Activated CD4-positive, alpha-beta memory T cell treated with anti-CD3 and anti-CD28 coated beads for 36 hours (primary cell): ENCODE measurements around the gene CELSR1. TPM values are rescaled to one million over a fixed set of nuclear protein-coding genes. Genes with fewer than 3 reads are reported as not detected.
"Not testable (repeated sequence)": the region's sequence is repeated elsewhere in the genome, so short reads cannot be mapped to it uniquely, and the experiment has no call there.

Experiments used
- CTCF ChIA-PET: fragments of 350-600 bp; sonication (Branson Sonifier 250); formaldehyde crosslinking; loops from one replicate; lab custom pipeline; 2021; ENCODE audit warnings: antibody characterized with exemption, inconsistent platforms; lab: Charles Lee
- POLR2A ChIA-PET: fragments of 350-600 bp; sonication (Branson Sonifier 250); formaldehyde crosslinking; loops from one replicate; lab custom pipeline; 2021; ENCODE audit warnings: antibody characterized with exemption; lab: Charles Lee
- DNase-seq: peaks from one replicate; pipeline ENCODE4 v3.0.0-alpha.2; 2020
- H3K27ac Mint-ChIP-seq: one replicate; pipeline ENCODE4 v1.8.0; 2021; ENCODE audit warnings: mixed read lengths
- H3K27me3 Mint-ChIP-seq: one replicate; pipeline ENCODE4 v1.8.0; 2021; ENCODE audit warnings: mixed read lengths
- H3K36me3 Mint-ChIP-seq: one replicate; pipeline ENCODE4 v1.8.0; 2021; ENCODE audit warnings: mixed read lengths
- H3K4me1 Mint-ChIP-seq: one replicate; pipeline ENCODE4 v1.8.0; 2021; ENCODE audit warnings: low read depth, mixed read lengths
- H3K4me3 Mint-ChIP-seq: one replicate; pipeline ENCODE4 v1.8.0; 2021; ENCODE audit warnings: mild to moderate bottlenecking, mixed read lengths
- H3K9me3 Mint-ChIP-seq: one replicate; pipeline ENCODE4 v1.8.0; 2021; ENCODE audit warnings: mixed read lengths
- intact Hi-C: fragments of 100-400 bp; cut with micrococcal nuclease; formaldehyde crosslinking; loops from one replicate; pipeline ENCODE4 v1.15.1; 2023
- total RNA-seq, 2 experiments: library from RNA; stranded (reverse); gene quantifications; one replicate each; pipeline ENCODE4 v1.2.3, GENCODE V29; 2021

Gene CELSR1
- total RNA-seq, 2 experiments from 2014 or later = 0.24 to 0.36 TPM

GRCh38 chr22:46473896-46474557 is 63.4 kb downstream of the CELSR1 start:
- Mint-ChIP-seq H3K27me3 (peaks cover 10% of the 10 kb centered on the region), H3K9me3 (peaks cover 6% of the 10 kb centered on the region), H3K36me3 (no peaks in the 10 kb centered on the region), H3K27ac (no peak overlapping the region), H3K4me3 (no peak overlapping the region), H3K4me1 (no peaks in the 10 kb centered on the region)
- ChIA-PET CTCF (no interaction called here), POLR2A (no interaction called here)
- intact Hi-C loops = no loop called here
- no peak for DNase-seq

GRCh38 chr22:46473021-46473779 is 64.2 kb downstream of the CELSR1 start:
- Mint-ChIP-seq H3K27ac (no peak overlapping the region), H3K27me3 (peaks cover 9% of the 10 kb centered on the region), H3K4me1 (no peaks in the 10 kb centered on the region), H3K4me3 (no peak overlapping the region), H3K9me3 (peaks cover 6% of the 10 kb centered on the region), H3K36me3 (no peaks in the 10 kb centered on the region)
- CTCF ChIA-PET = no interaction called here
- DNase-seq = no peak
- intact Hi-C loops = no loop called here
- POLR2A ChIA-PET = no interaction called here

GRCh38 chr22:46472722-46473016 is 64.8 kb downstream of the CELSR1 start:
- CTCF ChIA-PET = no interaction called here
- no peak for DNase-seq
- intact Hi-C loops = no loop called here
- Mint-ChIP-seq H3K4me3 (no peak overlapping the region), H3K27ac (no peak overlapping the region), H3K27me3 (peaks cover 7% of the 10 kb centered on the region), H3K36me3 (no peaks in the 10 kb centered on the region), H3K4me1 (no peaks in the 10 kb centered on the region), H3K9me3 (peaks cover 6% of the 10 kb centered on the region)
- POLR2A ChIA-PET = no interaction called here

GRCh38 chr22:46471901-46472721 is 65.3 kb downstream of the CELSR1 start:
- Mint-ChIP-seq H3K4me3 (no peak overlapping the region), H3K36me3 (no peaks in the 10 kb centered on the region), H3K27me3 (peaks cover 7% of the 10 kb centered on the region), H3K27ac (no peak overlapping the region), H3K4me1 (no peaks in the 10 kb centered on the region), H3K9me3 (peaks cover 6% of the 10 kb centered on the region)
- no peak for DNase-seq
- POLR2A ChIA-PET = no interaction called here
- intact Hi-C loops = no loop called here
- CTCF ChIA-PET = no interaction called here

GRCh38 chr22:46471330-46471729 is 66.1 kb downstream of the CELSR1 start:
- H3K9me3 Mint-ChIP-seq, CTCF ChIA-PET, POLR2A ChIA-PET: not testable (repeated sequence)

GRCh38 chr22:46469711-46470110 is 67.7 kb downstream of the CELSR1 start:
- H3K4me1 Mint-ChIP-seq = no peaks in the 10 kb centered on the region
- no peak overlapping the region for H3K27ac Mint-ChIP-seq
- no peaks in the 10 kb centered on the region for H3K9me3 Mint-ChIP-seq
- no peaks in the 10 kb centered on the region for H3K36me3 Mint-ChIP-seq
- ChIA-PET POLR2A (interaction anchor here (0.6 kb wide), 1 partner anchor 9 kb away, joined by 3 read pairs; no protein-coding TSS in a partner anchor), CTCF (interaction anchor here (0.7 kb wide), 1 partner anchor 891 kb away, joined by 3 read pairs; no protein-coding TSS in a partner anchor)
- H3K27me3 Mint-ChIP-seq = no peaks in the 10 kb centered on the region
- DNase-seq = no peak
- H3K4me3 Mint-ChIP-seq = no peak overlapping the region
- intact Hi-C loops = no loop called here

More at GRCh38 chr22:46471330-46471729, 66.1 kb downstream of the CELSR1 start:
- H3K27me3 Mint-ChIP-seq, H3K27ac Mint-ChIP-seq, DNase-seq, H3K36me3 Mint-ChIP-seq, intact Hi-C loops, H3K4me3 Mint-ChIP-seq, H3K4me1 Mint-ChIP-seq: not testable (repeated sequence)

GRCh38 chr22:46467006-46467405 is 70.4 kb downstream of the CELSR1 start:
- CTCF ChIA-PET = no interaction called here
- Mint-ChIP-seq H3K4me1 (no peaks in the 10 kb centered on the region), H3K4me3 (no peak overlapping the region), H3K36me3 (no peaks in the 10 kb centered on the region), H3K9me3 (no peaks in the 10 kb centered on the region), H3K27ac (no peak overlapping the region), H3K27me3 (no peaks in the 10 kb centered on the region)
- intact Hi-C loops = no loop called here
- DNase-seq = no peak
- POLR2A ChIA-PET = no interaction called here

GRCh38 chr22:46466255-46466676 is 71.2 kb downstream of the CELSR1 start:
- Mint-ChIP-seq H3K36me3 (no peaks in the 10 kb centered on the region), H3K27ac (no peak overlapping the region), H3K4me3 (no peak overlapping the region), H3K4me1 (no peaks in the 10 kb centered on the region), H3K9me3 (no peaks in the 10 kb centered on the region), H3K27me3 (no peaks in the 10 kb centered on the region)
- CTCF ChIA-PET = no interaction called here
- DNase-seq = no peak
- intact Hi-C loops = no loop called here
- POLR2A ChIA-PET = no interaction called here

GRCh38 chr22:46465793-46466192 is 71.6 kb downstream of the CELSR1 start:
- no peaks in the 10 kb centered on the region for H3K36me3 Mint-ChIP-seq
- H3K4me3 Mint-ChIP-seq = no peak overlapping the region
- H3K27ac Mint-ChIP-seq = no peak overlapping the region
- DNase-seq = no peak
- H3K4me1 Mint-ChIP-seq = no peaks in the 10 kb centered on the region
- intact Hi-C loops = no loop called here
- H3K9me3 Mint-ChIP-seq = no peaks in the 10 kb centered on the region
- no peaks in the 10 kb centered on the region for H3K27me3 Mint-ChIP-seq
- POLR2A ChIA-PET = no interaction called here
- CTCF ChIA-PET = no interaction called here

- ChIA-PET CTCF (no interaction called here), POLR2A (no interaction called here)
- no peaks in the 10 kb centered on the region for H3K9me3 Mint-ChIP-seq
- H3K27me3 Mint-ChIP-seq = no peaks in the 10 kb centered on the region
- intact Hi-C loops = no loop called here
- no peak overlapping the region for H3K27ac Mint-ChIP-seq
- no peaks in the 10 kb centered on the region for H3K4me1 Mint-ChIP-seq
- no peak overlapping the region for H3K4me3 Mint-ChIP-seq
- no peaks in the 10 kb centered on the region for H3K36me3 Mint-ChIP-seq
- DNase-seq = no peak
These were observed 72.1 kb downstream of the CELSR1 start for GRCh38 chr22:46465345-46465720.

- no peaks in the 10 kb centered on the region for H3K36me3 Mint-ChIP-seq
- POLR2A ChIA-PET = no interaction called here
- CTCF ChIA-PET = interaction anchor here (0.8 kb wide), 1 partner anchor 97 kb away, joined by 3 read pairs; no protein-coding TSS in a partner anchor
- H3K4me3 Mint-ChIP-seq = no peak overlapping the region
- H3K9me3 Mint-ChIP-seq = no peaks in the 10 kb centered on the region
- intact Hi-C loops = no loop called here
- H3K27ac Mint-ChIP-seq = no peak overlapping the region
- no peak for DNase-seq
- no peaks in the 10 kb centered on the region for H3K4me1 Mint-ChIP-seq
- peaks cover 3% of the 10 kb centered on the region for H3K27me3 Mint-ChIP-seq
These were observed 72.6 kb downstream of the CELSR1 start for GRCh38 chr22:46464701-46465344.

- ChIA-PET POLR2A (no interaction called here), CTCF (interaction anchor here (0.8 kb wide), 1 partner anchor 97 kb away, joined by 3 read pairs; no protein-coding TSS in a partner anchor)
- no peaks in the 10 kb centered on the region for H3K36me3 Mint-ChIP-seq
- H3K9me3 Mint-ChIP-seq = no peaks in the 10 kb centered on the region
- intact Hi-C loops = no loop called here
- DNase-seq = no peak
- H3K27me3 Mint-ChIP-seq = peaks cover 3% of the 10 kb centered on the region
- no peak overlapping the region for H3K27ac Mint-ChIP-seq
- H3K4me3 Mint-ChIP-seq = no peak overlapping the region
- no peaks in the 10 kb centered on the region for H3K4me1 Mint-ChIP-seq
These were observed 73.1 kb downstream of the CELSR1 start for GRCh38 chr22:46464296-46464695.
